HepG2 (cell line): ENCODE data around the gene IL27RA.

Experiments
- CREB1 ChIP-seq, 2 experiments: fragments of 450-650 bp in 1 of 2; IDR thresholded peaks; 2 replicates each; pipeline ENCODE4 v1.6.1; 2016 to 2017; ENCODE audit warnings: control low read depth in 1 of 2, mild to moderate bottlenecking in 1 of 2, missing compliant biosample characterization in 1 of 2, missing genetic modification characterization in 1 of 2
- DPF2 ChIP-seq: sonication (generic); formaldehyde crosslinking; IDR thresholded peaks from 2 replicates; pipeline ENCODE4 v1.4.0; 2020; ENCODE audit warnings: mild to moderate bottlenecking, low read depth, missing genetic modification reagents, borderline replicate concordance
- DR1 ChIP-seq: sonication (generic); formaldehyde crosslinking; IDR thresholded peaks from 2 replicates; pipeline ENCODE4 v1.8.0; 2021; ENCODE audit warnings: mild to moderate bottlenecking, missing genetic modification reagents, inconsistent platforms
- MXD4 ChIP-seq: IDR thresholded peaks from 2 replicates; pipeline ENCODE4 v1.6.1; 2016; ENCODE audit warnings: mild to moderate bottlenecking, missing biosample characterization, missing genetic modification reagents
- NFATC3 ChIP-seq: sonication (generic); formaldehyde crosslinking; IDR thresholded peaks from 2 replicates; pipeline ENCODE4 v1.5.1; 2020; ENCODE audit warnings: mild to moderate bottlenecking, missing genetic modification reagents
- NFKB2 ChIP-seq: sonication (generic); formaldehyde crosslinking; IDR thresholded peaks from 2 replicates; pipeline ENCODE4 v1.4.0; 2020; ENCODE audit warnings: missing genetic modification reagents, borderline replicate concordance
- PCBP2 ChIP-seq: fragments of 200-400 bp; formaldehyde crosslinking; optimal IDR thresholded peaks from 2 replicates; pipeline ENCODE3; 2018; ENCODE audit warnings: low read length, low read depth; ENCODE audit not compliant: poor library complexity, severe bottlenecking
- PHF20 ChIP-seq: sonication (generic); formaldehyde crosslinking; IDR thresholded peaks from 2 replicates; pipeline ENCODE4 v1.5.0; 2020; ENCODE audit warnings: mild to moderate bottlenecking, missing genetic modification reagents
- POLR2A ChIP-seq, 2 experiments: IDR thresholded peaks; 2 replicates each; pipeline ENCODE4 v1.6.1; 2011; ENCODE audit warnings: low read depth in 2 of 2, low read length in 2 of 2, mild to moderate bottlenecking in 1 of 2, moderate library complexity in 1 of 2; ENCODE audit not compliant: insufficient read depth in 1 of 2
- POLR2AphosphoS5 ChIP-seq: IDR thresholded peaks from 2 replicates; pipeline ENCODE4 v1.6.1; 2012; ENCODE audit warnings: low read depth, low read length
- ZFP62 ChIP-seq: sonication (generic); formaldehyde crosslinking; IDR thresholded peaks from 2 replicates; pipeline ENCODE4 v1.4.0; 2020; ENCODE audit warnings: missing genetic modification reagents
- TF ChIP-seq, protein P1 (sequence below): sonication (generic); formaldehyde crosslinking; IDR thresholded peaks from 2 replicates; pipeline ENCODE4 v1.5.0; 2020; ENCODE audit warnings: mild to moderate bottlenecking, missing genetic modification reagents, moderate library complexity
- TF ChIP-seq, protein P2 (sequence below): sonication (generic); formaldehyde crosslinking; IDR thresholded peaks from 2 replicates; pipeline ENCODE4 v1.4.0; 2020; ENCODE audit warnings: missing genetic modification reagents, borderline replicate concordance

DNA sequence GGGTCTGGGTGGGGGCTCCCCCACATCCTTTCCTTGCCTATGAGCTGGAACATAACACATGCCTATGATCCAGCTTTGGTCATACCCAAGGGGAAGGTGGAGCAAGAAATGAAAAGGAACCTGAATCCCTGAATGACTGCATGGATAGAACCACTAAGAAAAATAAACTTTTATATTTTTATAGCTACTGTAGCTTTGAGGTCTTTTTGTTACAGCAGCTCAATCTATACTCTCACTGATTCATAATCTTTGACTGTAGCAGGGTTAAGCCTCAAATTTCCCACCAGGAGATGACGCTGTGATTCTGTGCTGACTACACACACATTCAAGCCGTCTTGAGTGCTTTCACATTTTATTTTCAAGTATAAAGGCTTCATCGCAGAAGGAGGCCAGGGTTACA lies 21.5 kb downstream of the IL27RA start:
- no peak for TF ChIP-seq POLR2AphosphoS5
- TF ChIP-seq, protein P1, sequence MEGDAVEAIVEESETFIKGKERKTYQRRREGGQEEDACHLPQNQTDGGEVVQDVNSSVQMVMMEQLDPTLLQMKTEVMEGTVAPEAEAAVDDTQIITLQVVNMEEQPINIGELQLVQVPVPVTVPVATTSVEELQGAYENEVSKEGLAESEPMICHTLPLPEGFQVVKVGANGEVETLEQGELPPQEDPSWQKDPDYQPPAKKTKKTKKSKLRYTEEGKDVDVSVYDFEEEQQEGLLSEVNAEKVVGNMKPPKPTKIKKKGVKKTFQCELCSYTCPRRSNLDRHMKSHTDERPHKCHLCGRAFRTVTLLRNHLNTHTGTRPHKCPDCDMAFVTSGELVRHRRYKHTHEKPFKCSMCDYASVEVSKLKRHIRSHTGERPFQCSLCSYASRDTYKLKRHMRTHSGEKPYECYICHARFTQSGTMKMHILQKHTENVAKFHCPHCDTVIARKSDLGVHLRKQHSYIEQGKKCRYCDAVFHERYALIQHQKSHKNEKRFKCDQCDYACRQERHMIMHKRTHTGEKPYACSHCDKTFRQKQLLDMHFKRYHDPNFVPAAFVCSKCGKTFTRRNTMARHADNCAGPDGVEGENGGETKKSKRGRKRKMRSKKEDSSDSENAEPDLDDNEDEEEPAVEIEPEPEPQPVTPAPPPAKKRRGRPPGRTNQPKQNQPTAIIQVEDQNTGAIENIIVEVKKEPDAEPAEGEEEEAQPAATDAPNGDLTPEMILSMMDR (CRISPR knock-in tag): no peak
- TF ChIP-seq CREB1 (IDR thresholded peaks at IDR 0.05): no peak
- TF ChIP-seq CREB1 (CRISPR knock-in tag; IDR thresholded peaks at IDR 0.05): no peak
- no peak for TF ChIP-seq PCBP2
- TF ChIP-seq POLR2A (IDR thresholded peaks at IDR 0.05; ENCODE audit: insufficient read depth in 1 of 2, low read depth in 2 of 2, low read length in 2 of 2): no peak
- TF ChIP-seq PHF20 (CRISPR knock-in tag): no peak
- no peak for TF ChIP-seq DR1 (CRISPR knock-in tag)
- no peak for TF ChIP-seq DPF2
- TF ChIP-seq NFKB2: no peak
- TF ChIP-seq ZFP62 (CRISPR knock-in tag): no peak
- TF ChIP-seq, protein P2, sequence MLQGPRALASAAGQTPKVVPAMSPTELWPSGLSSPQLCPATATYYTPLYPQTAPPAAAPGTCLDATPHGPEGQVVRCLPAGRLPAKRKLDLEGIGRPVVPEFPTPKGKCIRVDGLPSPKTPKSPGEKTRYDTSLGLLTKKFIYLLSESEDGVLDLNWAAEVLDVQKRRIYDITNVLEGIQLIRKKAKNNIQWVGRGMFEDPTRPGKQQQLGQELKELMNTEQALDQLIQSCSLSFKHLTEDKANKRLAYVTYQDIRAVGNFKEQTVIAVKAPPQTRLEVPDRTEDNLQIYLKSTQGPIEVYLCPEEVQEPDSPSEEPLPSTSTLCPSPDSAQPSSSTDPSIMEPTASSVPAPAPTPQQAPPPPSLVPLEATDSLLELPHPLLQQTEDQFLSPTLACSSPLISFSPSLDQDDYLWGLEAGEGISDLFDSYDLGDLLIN (CRISPR knock-in tag): no peak
- TF ChIP-seq NFATC3 (CRISPR knock-in tag): no peak
- TF ChIP-seq MXD4 (CRISPR knock-in tag): no peak
